ENCODE measurements around the gene AKR7A2. TPM values are rescaled to one million over a fixed set of nuclear protein-coding genes. Genes with fewer than 3 reads are reported as not detected.

The AKR7A2 gene
- total RNA-seq (2021; ENCODE audit: unreplicated experiment): 86.6 TPM
- polyA plus RNA-seq (2012; ENCODE audit: insufficient read length): 125 TPM
- percentile 74 among the genes with signal in this experiment for Bru-seq, nascent RNA
- percentile 71 among the genes with signal in this experiment for BruChase-seq, experiment 1, labeled RNA remaining after a 2-hour chase
- percentile 74 among the genes with signal in this experiment for BruChase-seq, experiment 2, labeled RNA remaining after a 6-hour chase
- long read RNA-seq, transcript AKR7A2-201 (7 exons, 1,362 nt): major isoform, 105 of 129 reads
- long read RNA-seq, partial matches to known transcripts: 6 of 129 reads
- long read RNA-seq, other reads (novel, unspliced or antisense): 15 of 129 reads

- H3K4me1 ChIP-seq (ENCODE audit: control insufficient read depth, insufficient read depth, low read length): peaks cover 18% of the 10 kb centered on the region
- H3K4me3 ChIP-seq (ENCODE audit: low read depth in 2 of 2, low read length in 2 of 2): peak within 1 kb of the TSS; percentile 80 to 82
- H3K36me3 ChIP-seq (ENCODE audit: control insufficient read depth, insufficient read depth, low read length): no peaks in the 10 kb centered on the region
- TF ChIP-seq SIN3A (IDR thresholded peaks at IDR 0.05; ENCODE audit: borderline replicate concordance, insufficient read depth, low read depth, low read length) (peak; percentile 87; the same call in 1 of the 2 replicates), POLR2AphosphoS5 (IDR thresholded peaks at IDR 0.05; ENCODE audit: low read depth, low read length) (peak; percentile 82), CTCF (IDR thresholded peaks at IDR 0.05) (no peak)
- peak; percentile 95 for ATAC-seq
- no peaks in the 10 kb centered on the region for H3K27me3 ChIP-seq (ENCODE audit: control insufficient read depth, insufficient read depth, low read length)
- CTCF ChIA-PET: interaction anchor here (0.5 kb wide), 1 partner anchor 71 kb away, joined by 4 read pairs; no protein-coding TSS in a partner anchor
- intact Hi-C loops (cut with micrococcal nuclease; ENCODE audit: unreplicated experiment) (no loop called here), in situ Hi-C loops (cut with HindIII; ENCODE audit: low pct_unique_long_range_greater_than_20kb, low sequenced_read_pairs) (no loop called here)
- no peaks in the 10 kb centered on the region for H3K9me3 ChIP-seq (ENCODE audit: control insufficient read depth, insufficient read depth, low read depth, low read length)
- no TSS peak for BruUV-seq (replicated peaks)
- DNase-seq (ENCODE audit: low read depth, low spot score): peak; percentile 56
- H3K27ac ChIP-seq (ENCODE audit: low read length): peak within 1 kb of the TSS; percentile 89
- POLR2A ChIA-PET: interaction anchor here (0.5 kb wide), 1 partner anchor 10 kb away, joined by 11 read pairs; no protein-coding TSS in a partner anchor
Measured at GRCh38 chr1:19311931-19312781, at the start of gene AKR7A2, which contains the start of gene SLC66A1. TSS of gene AKR7A2 (minus strand) at chr1:19312144. CDS start at chr1:19312124, 20 bp downstream. TSS of gene SLC66A1 (plus strand) at chr1:19312326. CDS start at chr1:19317678, 5,352 bp downstream.

GRCh38 chr1:19360843-19361610 lies 49.1 kb upstream of the AKR7A2 start:
- CTCF ChIA-PET: no interaction called here
- Histone ChIP-seq H3K4me1 (ENCODE audit: control insufficient read depth, insufficient read depth, low read length) (peaks cover 3% of the 10 kb centered on the region; the same call in 1 of the 2 replicates), H3K36me3 (ENCODE audit: control insufficient read depth, insufficient read depth, low read length) (no peaks in the 10 kb centered on the region), H3K27ac (ENCODE audit: low read length) (no peak overlapping the region; the same call in 1 of the 2 replicates), H3K4me3 (ENCODE audit: low read depth in 2 of 2, low read length in 2 of 2) (no peak overlapping the region), H3K27me3 (ENCODE audit: control insufficient read depth, insufficient read depth, low read length) (no peaks in the 10 kb centered on the region), H3K9me3 (ENCODE audit: control insufficient read depth, insufficient read depth, low read depth, low read length) (no peaks in the 10 kb centered on the region)
- DNase-seq (ENCODE audit: low read depth, low spot score): no peak
- in situ Hi-C loops (cut with HindIII; ENCODE audit: low pct_unique_long_range_greater_than_20kb, low sequenced_read_pairs) (no loop called here), intact Hi-C loops (cut with micrococcal nuclease; ENCODE audit: unreplicated experiment) (no loop called here)
- POLR2A ChIA-PET: no interaction called here
- no TSS peak for BruUV-seq (replicated peaks)
- TF ChIP-seq REST (IDR thresholded peaks at IDR 0.05; ENCODE audit: insufficient read depth in 1 of 2, low read depth in 2 of 2, low read length in 1 of 2) (no peak), SIN3A (IDR thresholded peaks at IDR 0.05; ENCODE audit: borderline replicate concordance, insufficient read depth, low read depth, low read length) (no peak), CTCF (IDR thresholded peaks at IDR 0.05) (no peak), TCF7L2 (IDR thresholded peaks at IDR 0.05; ENCODE audit: low read depth, low read length) (no peak), POLR2AphosphoS5 (IDR thresholded peaks at IDR 0.05; ENCODE audit: low read depth, low read length) (no peak)
- ATAC-seq: no peak

All from Panc1 (cell line).